ENCODE results near the gene LHFPL6.

Gene LHFPL6

GRCh38 chr13:39602614-39603366 is at the start of gene LHFPL6:
Gene LHFPL6, minus strand, starts transcription at chr13:39603193.
- Histone ChIP-seq H3K4me3 (ENCODE audit: low read depth in 1 of 2, low read length in 2 of 2) (peak within 1 kb of the TSS; percentile 85 to 98), H3K27me3 (ENCODE audit: control insufficient read depth in 1 of 2, insufficient read depth in 2 of 2, low read length in 2 of 2) (no peaks in the 10 kb centered on the region), H3K9ac (ENCODE audit: low read length) (peak within 1 kb of the TSS; percentile 34), H3K4me1 (ENCODE audit: insufficient read depth, low read length) (no peaks in the 10 kb centered on the region), H3K36me3 (ENCODE audit: insufficient read depth, low read length) (no peaks in the 10 kb centered on the region), H3K27ac (ENCODE audit: low read depth, low read length) (peak within 1 kb of the TSS; percentile 86), H3K9me3 (ENCODE audit: low read length) (no peaks in the 10 kb centered on the region)

GRCh38 chr13:39646122-39646521 is 43.1 kb upstream of the LHFPL6 start:
- Histone ChIP-seq H3K4me3 (ENCODE audit: low read depth in 1 of 2, low read length in 2 of 2) (no peak overlapping the region), H3K4me1 (ENCODE audit: insufficient read depth, low read length) (no peaks in the 10 kb centered on the region), H3K27ac (ENCODE audit: low read depth, low read length) (no peak overlapping the region), H3K9ac (ENCODE audit: low read length) (no peak overlapping the region), H3K27me3 (ENCODE audit: control insufficient read depth in 1 of 2, insufficient read depth in 2 of 2, low read length in 2 of 2) (no peaks in the 10 kb centered on the region), H3K9me3 (ENCODE audit: low read length) (no peaks in the 10 kb centered on the region), H3K36me3 (ENCODE audit: insufficient read depth, low read length) (no peaks in the 10 kb centered on the region)

- H3K9ac ChIP-seq (ENCODE audit: low read length), result no peak overlapping the region
- H3K9me3 ChIP-seq (ENCODE audit: low read length), result no peaks in the 10 kb centered on the region
- no peak overlapping the region for H3K27ac ChIP-seq (ENCODE audit: low read depth, low read length)
- H3K27me3 ChIP-seq (ENCODE audit: control insufficient read depth in 1 of 2, insufficient read depth in 2 of 2, low read length in 2 of 2), result no peaks in the 10 kb centered on the region
- H3K4me1 ChIP-seq (ENCODE audit: insufficient read depth, low read length), result no peaks in the 10 kb centered on the region
- no peaks in the 10 kb centered on the region for H3K36me3 ChIP-seq (ENCODE audit: insufficient read depth, low read length)
- H3K4me3 ChIP-seq (ENCODE audit: low read depth in 1 of 2, low read length in 2 of 2), result no peak overlapping the region
These were observed 38.7 kb upstream of the LHFPL6 start for GRCh38 chr13:39641645-39642044.

DNA sequence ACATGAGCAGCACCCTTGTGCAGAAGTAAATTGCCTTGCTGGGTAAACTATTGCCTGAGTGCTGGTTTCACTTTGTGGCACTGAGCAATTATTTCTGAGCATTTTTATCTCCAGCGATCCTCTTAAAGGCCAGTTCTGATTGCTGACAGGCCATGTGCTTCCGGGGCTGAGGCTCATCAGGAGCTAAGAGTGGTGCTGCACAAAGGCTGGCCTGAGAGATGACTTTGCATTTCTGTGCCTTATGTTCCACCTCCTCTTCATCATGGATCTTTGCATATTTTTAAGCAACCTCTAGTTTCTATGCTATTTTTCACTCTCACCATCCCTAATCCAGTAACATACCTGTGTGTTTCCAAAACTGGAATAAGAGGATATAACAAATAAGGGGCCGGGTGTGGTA is 34.9 kb upstream of the LHFPL6 start:
- H3K27me3 ChIP-seq (ENCODE audit: control insufficient read depth in 1 of 2, insufficient read depth in 2 of 2, low read length in 2 of 2), result no peaks in the 10 kb centered on the region
- no peaks in the 10 kb centered on the region for H3K4me1 ChIP-seq (ENCODE audit: insufficient read depth, low read length)
- H3K9me3 ChIP-seq (ENCODE audit: low read length), result no peaks in the 10 kb centered on the region
- no peak overlapping the region for H3K4me3 ChIP-seq (ENCODE audit: low read depth in 1 of 2, low read length in 2 of 2)
- H3K27ac ChIP-seq (ENCODE audit: low read depth, low read length), result no peak overlapping the region
- no peak overlapping the region for H3K9ac ChIP-seq (ENCODE audit: low read length)
- H3K36me3 ChIP-seq (ENCODE audit: insufficient read depth, low read length), result no peaks in the 10 kb centered on the region

DNA sequence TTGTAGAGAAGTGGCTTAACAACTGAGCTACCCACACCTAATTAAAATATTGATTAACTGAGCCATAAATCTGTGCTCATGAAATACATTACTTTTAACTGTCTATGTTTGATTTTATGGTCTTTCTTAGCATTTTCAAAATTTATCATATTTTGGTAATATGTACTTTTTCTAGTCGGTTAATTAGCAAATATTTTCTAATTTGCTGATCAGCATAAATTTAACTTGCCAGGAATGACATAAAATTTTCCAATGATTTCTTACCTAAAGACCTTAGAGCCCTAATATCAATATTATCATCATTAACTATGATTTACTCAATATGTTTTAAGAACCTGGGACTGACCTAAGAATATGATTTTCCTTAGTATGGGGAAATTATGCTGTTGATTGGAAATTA is 32.6 kb upstream of the LHFPL6 start:
- no peak overlapping the region for H3K4me3 ChIP-seq (ENCODE audit: low read depth in 1 of 2, low read length in 2 of 2)
- H3K9ac ChIP-seq (ENCODE audit: low read length), result no peak overlapping the region
- no peaks in the 10 kb centered on the region for H3K36me3 ChIP-seq (ENCODE audit: insufficient read depth, low read length)
- no peaks in the 10 kb centered on the region for H3K27me3 ChIP-seq (ENCODE audit: control insufficient read depth in 1 of 2, insufficient read depth in 2 of 2, low read length in 2 of 2)
- no peaks in the 10 kb centered on the region for H3K9me3 ChIP-seq (ENCODE audit: low read length)
- H3K4me1 ChIP-seq (ENCODE audit: insufficient read depth, low read length), result no peaks in the 10 kb centered on the region
- H3K27ac ChIP-seq (ENCODE audit: low read depth, low read length), result no peak overlapping the region

GRCh38 chr13:39632994-39633393 is 30.0 kb upstream of the LHFPL6 start:
- Histone ChIP-seq H3K9ac (ENCODE audit: low read length) (no peak overlapping the region), H3K27me3 (ENCODE audit: control insufficient read depth in 1 of 2, insufficient read depth in 2 of 2, low read length in 2 of 2) (no peaks in the 10 kb centered on the region), H3K36me3 (ENCODE audit: insufficient read depth, low read length) (no peaks in the 10 kb centered on the region), H3K4me1 (ENCODE audit: insufficient read depth, low read length) (no peaks in the 10 kb centered on the region), H3K27ac (ENCODE audit: low read depth, low read length) (no peak overlapping the region), H3K9me3 (ENCODE audit: low read length) (no peaks in the 10 kb centered on the region), H3K4me3 (ENCODE audit: low read depth in 1 of 2, low read length in 2 of 2) (no peak overlapping the region)

DNA sequence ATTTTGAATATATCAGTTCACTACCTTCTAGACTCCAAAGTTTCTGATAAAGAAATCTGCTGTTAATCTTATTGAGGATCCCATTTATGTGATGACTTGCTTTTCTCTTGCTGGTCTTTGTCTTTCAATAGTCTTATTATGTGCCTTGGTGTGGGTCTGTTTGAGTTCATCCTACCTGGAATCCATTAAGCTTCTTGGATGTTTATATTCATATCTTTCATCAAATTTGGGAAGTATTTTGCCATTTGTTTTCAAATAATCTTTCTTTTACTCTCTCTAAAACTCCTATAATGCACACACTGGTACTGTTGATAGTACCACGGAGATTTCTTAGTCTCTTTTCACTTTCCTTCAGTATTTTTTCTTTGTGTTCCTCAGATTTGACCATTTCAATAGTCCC is 28.3 kb upstream of the LHFPL6 start:
- no peaks in the 10 kb centered on the region for H3K4me1 ChIP-seq (ENCODE audit: insufficient read depth, low read length)
- H3K9me3 ChIP-seq (ENCODE audit: low read length), result no peaks in the 10 kb centered on the region
- H3K4me3 ChIP-seq (ENCODE audit: low read depth in 1 of 2, low read length in 2 of 2), result no peak overlapping the region
- no peaks in the 10 kb centered on the region for H3K36me3 ChIP-seq (ENCODE audit: insufficient read depth, low read length)
- H3K27ac ChIP-seq (ENCODE audit: low read depth, low read length), result no peak overlapping the region
- no peak overlapping the region for H3K9ac ChIP-seq (ENCODE audit: low read length)
- no peaks in the 10 kb centered on the region for H3K27me3 ChIP-seq (ENCODE audit: control insufficient read depth in 1 of 2, insufficient read depth in 2 of 2, low read length in 2 of 2)

DNA sequence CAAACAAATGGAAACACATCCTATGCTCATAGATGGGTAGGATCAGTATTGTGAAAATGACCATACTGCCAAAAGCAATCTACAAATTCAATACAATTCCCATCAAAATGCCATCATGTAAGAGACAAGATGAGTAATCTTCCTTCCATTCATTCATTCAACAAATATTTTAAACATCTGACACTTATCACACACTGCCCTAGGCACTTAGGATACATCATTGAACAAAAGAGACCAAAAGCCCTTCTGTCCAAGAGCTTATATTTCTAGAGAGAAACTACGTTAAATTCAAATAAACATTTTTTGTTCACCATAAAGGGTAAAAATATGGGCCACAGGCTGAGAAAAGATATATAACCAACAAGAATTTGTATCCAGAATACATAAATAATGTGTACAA is 20.5 kb upstream of the LHFPL6 start:
- H3K27ac ChIP-seq (ENCODE audit: low read depth, low read length), result no peak overlapping the region
- no peaks in the 10 kb centered on the region for H3K9me3 ChIP-seq (ENCODE audit: low read length)
- H3K36me3 ChIP-seq (ENCODE audit: insufficient read depth, low read length), result no peaks in the 10 kb centered on the region
- H3K4me3 ChIP-seq (ENCODE audit: low read depth in 1 of 2, low read length in 2 of 2), result no peak overlapping the region
- no peaks in the 10 kb centered on the region for H3K27me3 ChIP-seq (ENCODE audit: control insufficient read depth in 1 of 2, insufficient read depth in 2 of 2, low read length in 2 of 2)
- H3K4me1 ChIP-seq (ENCODE audit: insufficient read depth, low read length), result no peaks in the 10 kb centered on the region
- no peak overlapping the region for H3K9ac ChIP-seq (ENCODE audit: low read length)

- Histone ChIP-seq H3K4me1 (ENCODE audit: insufficient read depth, low read length) (no peaks in the 10 kb centered on the region), H3K27ac (ENCODE audit: low read depth, low read length) (no peak overlapping the region), H3K9ac (ENCODE audit: low read length) (no peak overlapping the region), H3K36me3 (ENCODE audit: insufficient read depth, low read length) (no peaks in the 10 kb centered on the region), H3K27me3 (ENCODE audit: control insufficient read depth in 1 of 2, insufficient read depth in 2 of 2, low read length in 2 of 2) (no peaks in the 10 kb centered on the region), H3K4me3 (ENCODE audit: low read depth in 1 of 2, low read length in 2 of 2) (no peak overlapping the region), H3K9me3 (ENCODE audit: low read length) (no peaks in the 10 kb centered on the region)
These were observed 15.6 kb upstream of the LHFPL6 start for GRCh38 chr13:39618561-39618960.

GRCh38 chr13:39616087-39616694 is 13.2 kb upstream of the LHFPL6 start:
- Histone ChIP-seq H3K27me3 (ENCODE audit: control insufficient read depth in 1 of 2, insufficient read depth in 2 of 2, low read length in 2 of 2) (no peaks in the 10 kb centered on the region), H3K4me3 (ENCODE audit: low read depth in 1 of 2, low read length in 2 of 2) (no peak overlapping the region), H3K27ac (ENCODE audit: low read depth, low read length) (no peak overlapping the region), H3K36me3 (ENCODE audit: insufficient read depth, low read length) (no peaks in the 10 kb centered on the region), H3K9me3 (ENCODE audit: low read length) (no peaks in the 10 kb centered on the region), H3K4me1 (ENCODE audit: insufficient read depth, low read length) (no peaks in the 10 kb centered on the region), H3K9ac (ENCODE audit: low read length) (no peak overlapping the region)

DNA sequence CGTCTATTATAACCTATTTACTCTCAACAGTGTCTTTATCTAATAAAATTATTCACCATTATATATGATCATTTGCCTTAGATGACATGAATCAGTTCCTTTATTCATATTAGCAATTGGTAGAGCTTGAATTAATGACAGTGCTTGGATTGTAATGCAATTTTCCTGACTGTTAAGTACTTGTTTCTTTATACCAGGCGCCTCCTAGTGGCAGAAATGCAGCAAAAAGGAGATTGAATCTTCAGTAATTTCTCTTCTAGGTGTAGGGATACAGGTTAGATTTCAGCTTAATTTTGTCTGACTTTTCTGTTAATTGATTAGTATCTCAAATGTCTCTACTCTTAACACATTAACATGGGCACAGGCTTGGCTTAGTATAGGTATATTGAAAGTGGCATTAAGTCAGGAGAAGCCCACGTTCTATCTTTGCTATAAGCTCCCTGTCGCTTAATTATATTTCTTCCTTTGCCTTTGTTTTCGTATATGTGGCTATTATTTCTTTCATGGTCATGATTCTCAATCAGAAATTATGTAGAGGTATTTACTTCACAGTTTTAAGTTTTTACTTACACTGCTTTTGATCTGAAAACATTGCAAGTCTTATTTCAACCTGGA is 9.1 kb upstream of the LHFPL6 start:
- Histone ChIP-seq H3K27ac (ENCODE audit: low read depth, low read length) (no peak overlapping the region), H3K4me3 (ENCODE audit: low read depth in 1 of 2, low read length in 2 of 2) (no peak overlapping the region), H3K9ac (ENCODE audit: low read length) (no peak overlapping the region), H3K9me3 (ENCODE audit: low read length) (no peaks in the 10 kb centered on the region), H3K27me3 (ENCODE audit: control insufficient read depth in 1 of 2, insufficient read depth in 2 of 2, low read length in 2 of 2) (no peaks in the 10 kb centered on the region), H3K4me1 (ENCODE audit: insufficient read depth, low read length) (no peaks in the 10 kb centered on the region), H3K36me3 (ENCODE audit: insufficient read depth, low read length) (no peaks in the 10 kb centered on the region)

Data from muscle layer of colon (tissue), 2 donors.